ENCODE data around the gene ARID5A. TPM values are rescaled to one million over a fixed set of nuclear protein-coding genes. Genes with fewer than 3 reads are reported as not detected.
"Not testable (repeated sequence)": the region's sequence is repeated elsewhere in the genome, so short reads cannot be mapped to it uniquely, and the experiment has no call there.

The ARID5A gene
- total RNA-seq, 1 experiment from 2014 or later, result 9.3 TPM

DNA sequence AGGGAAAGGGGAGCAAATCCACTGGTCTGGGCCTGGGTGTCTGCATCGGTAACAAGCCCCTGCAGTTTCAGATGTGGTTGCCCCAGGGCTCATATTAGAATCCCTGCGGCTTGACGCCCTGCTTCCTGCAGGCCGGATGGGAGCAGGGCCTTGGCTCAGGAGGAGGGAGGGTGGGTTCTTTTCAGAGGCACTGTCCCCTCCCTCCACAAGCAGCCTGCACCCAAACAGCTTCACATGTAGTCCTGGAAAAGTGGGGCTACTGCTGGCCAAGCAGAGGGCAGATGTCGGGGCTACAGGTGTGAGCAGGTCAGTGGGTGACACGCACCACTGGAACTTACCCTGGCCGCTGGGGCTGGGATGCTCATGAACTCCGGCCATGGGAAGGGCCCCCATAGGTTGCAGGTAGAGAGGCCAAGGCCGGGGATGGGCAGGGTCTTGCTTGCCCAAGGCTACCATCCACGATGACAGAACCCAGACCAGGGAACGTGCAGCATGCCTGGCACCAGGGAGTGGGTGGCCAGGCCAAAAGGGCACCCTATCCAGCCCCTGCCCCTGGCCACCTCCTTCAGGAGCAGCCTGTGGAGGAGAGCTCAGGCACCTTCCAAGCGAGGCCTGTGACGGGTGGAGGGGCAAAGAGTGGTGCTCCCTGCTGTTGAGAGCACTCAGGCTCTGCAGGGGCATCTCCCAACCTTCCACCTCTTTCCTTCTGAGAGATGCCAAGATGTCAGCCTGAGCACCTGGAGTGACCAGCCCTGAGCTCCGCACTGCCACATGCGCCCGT is 16.8 kb downstream of the ARID5A start:
- peaks cover 31% of the 10 kb centered on the region for H3K4me1 Mint-ChIP-seq (ENCODE audit: low read depth, unreplicated experiment)
- no peaks in the 10 kb centered on the region for H3K27me3 Mint-ChIP-seq (ENCODE audit: unreplicated experiment)
- CTCF ChIA-PET, result interaction anchor here (1.0 kb wide), 1 partner anchor 209 kb away, joined by 3 read pairs; no protein-coding TSS in a partner anchor
- no peak for DNase-seq
- BruUV-seq (replicated peaks), result no TSS peak
- H3K27ac Mint-ChIP-seq (ENCODE audit: unreplicated experiment), result no peak overlapping the region
- TF ChIP-seq, protein P1, sequence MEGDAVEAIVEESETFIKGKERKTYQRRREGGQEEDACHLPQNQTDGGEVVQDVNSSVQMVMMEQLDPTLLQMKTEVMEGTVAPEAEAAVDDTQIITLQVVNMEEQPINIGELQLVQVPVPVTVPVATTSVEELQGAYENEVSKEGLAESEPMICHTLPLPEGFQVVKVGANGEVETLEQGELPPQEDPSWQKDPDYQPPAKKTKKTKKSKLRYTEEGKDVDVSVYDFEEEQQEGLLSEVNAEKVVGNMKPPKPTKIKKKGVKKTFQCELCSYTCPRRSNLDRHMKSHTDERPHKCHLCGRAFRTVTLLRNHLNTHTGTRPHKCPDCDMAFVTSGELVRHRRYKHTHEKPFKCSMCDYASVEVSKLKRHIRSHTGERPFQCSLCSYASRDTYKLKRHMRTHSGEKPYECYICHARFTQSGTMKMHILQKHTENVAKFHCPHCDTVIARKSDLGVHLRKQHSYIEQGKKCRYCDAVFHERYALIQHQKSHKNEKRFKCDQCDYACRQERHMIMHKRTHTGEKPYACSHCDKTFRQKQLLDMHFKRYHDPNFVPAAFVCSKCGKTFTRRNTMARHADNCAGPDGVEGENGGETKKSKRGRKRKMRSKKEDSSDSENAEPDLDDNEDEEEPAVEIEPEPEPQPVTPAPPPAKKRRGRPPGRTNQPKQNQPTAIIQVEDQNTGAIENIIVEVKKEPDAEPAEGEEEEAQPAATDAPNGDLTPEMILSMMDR (IDR thresholded peaks at IDR 0.05; ENCODE audit: unreplicated experiment), result no peak
- H3K36me3 Mint-ChIP-seq (ENCODE audit: insufficient read depth, unreplicated experiment), result peaks cover 36% of the 10 kb centered on the region
- intact Hi-C loops (cut with micrococcal nuclease; ENCODE audit: unreplicated experiment), result loop anchor here (10.0 kb wide), 1 partner anchor 261 kb away; the partner anchor contains the start of gene CNNM3
- H3K9me3 Mint-ChIP-seq (ENCODE audit: low read depth, unreplicated experiment), result peaks cover 6% of the 10 kb centered on the region
- H3K4me3 Mint-ChIP-seq (ENCODE audit: low read depth, unreplicated experiment), result no peak overlapping the region

DNA sequence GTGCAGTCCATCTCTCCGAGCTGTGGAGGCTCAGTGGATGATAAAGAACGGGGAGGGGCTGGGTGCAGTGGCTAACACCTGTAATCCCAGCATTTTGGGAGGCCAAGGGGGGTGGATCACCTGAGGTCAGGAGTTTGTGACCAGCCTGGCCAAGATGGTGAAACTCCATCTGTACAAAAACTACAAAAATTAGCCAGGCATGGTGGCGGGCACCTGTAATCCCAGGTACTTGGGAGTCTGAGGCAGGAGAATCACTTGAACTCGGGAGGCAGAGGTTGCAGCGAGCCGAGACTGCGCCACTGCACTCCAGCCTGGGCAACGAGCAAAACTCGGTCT is 17.4 kb downstream of the ARID5A start:
- not testable (repeated sequence) for H3K27me3 Mint-ChIP-seq (ENCODE audit: unreplicated experiment); H3K9me3 Mint-ChIP-seq (ENCODE audit: low read depth, unreplicated experiment); DNase-seq; H3K4me3 Mint-ChIP-seq (ENCODE audit: low read depth, unreplicated experiment); BruUV-seq (replicated peaks); H3K27ac Mint-ChIP-seq (ENCODE audit: unreplicated experiment)
- intact Hi-C loops (cut with micrococcal nuclease; ENCODE audit: unreplicated experiment), result loop anchor here (10.0 kb wide), 1 partner anchor 261 kb away; the partner anchor contains the start of gene CNNM3
- H3K36me3 Mint-ChIP-seq (ENCODE audit: insufficient read depth, unreplicated experiment), result peaks cover 36% of the 10 kb centered on the region
- H3K4me1 Mint-ChIP-seq (ENCODE audit: low read depth, unreplicated experiment), result peaks cover 34% of the 10 kb centered on the region
- CTCF ChIA-PET, result interaction anchor here (0.6 to 1.4 kb wide), 4 partner anchors 10 to 209 kb away, joined by 3 to 5 read pairs (median 3); no protein-coding TSS in a partner anchor

DNA sequence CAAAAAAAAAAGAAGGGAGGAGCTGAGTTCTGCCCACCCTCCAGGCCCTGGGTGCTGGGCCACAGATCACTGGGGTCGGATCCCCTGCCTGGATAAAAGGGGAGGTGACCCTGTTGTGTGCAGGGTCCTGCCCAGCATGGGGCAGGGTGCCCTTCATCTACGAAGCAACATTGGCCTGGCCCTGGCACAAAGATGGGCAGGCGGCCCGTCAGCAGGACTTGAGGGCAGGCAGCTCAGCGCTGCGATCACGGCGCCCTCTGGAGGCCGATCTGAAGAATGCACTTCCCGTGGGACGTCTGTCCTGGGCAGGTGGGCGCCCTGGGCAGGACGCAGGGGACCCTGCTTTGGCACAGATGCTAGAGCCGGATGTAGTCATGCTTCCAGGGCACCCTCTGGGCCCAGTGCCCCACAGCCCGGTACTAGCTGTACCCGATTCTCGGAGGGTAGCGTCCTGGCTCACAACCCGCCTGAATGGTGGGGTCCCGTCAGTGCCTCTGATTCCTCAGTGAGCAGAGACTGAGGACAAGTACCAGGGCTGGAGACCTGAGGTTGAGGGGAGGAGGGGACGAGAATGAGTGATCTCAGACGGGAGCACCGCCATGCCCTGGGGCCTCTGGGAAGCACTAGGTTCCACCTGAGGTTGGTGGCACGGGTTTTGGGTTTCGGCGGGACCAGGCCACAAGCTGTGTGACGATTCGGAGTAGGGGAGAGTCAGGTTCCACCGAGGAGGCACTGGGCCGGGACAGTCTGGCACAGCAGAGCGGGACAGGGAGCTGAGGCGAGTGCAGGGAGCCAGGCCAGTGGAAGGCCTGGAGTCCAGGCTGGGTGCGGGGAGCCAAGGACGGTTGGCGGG is 18.0 kb downstream of the ARID5A start:
- intact Hi-C loops (cut with micrococcal nuclease; ENCODE audit: unreplicated experiment), result loop anchor here (10.0 kb wide), 1 partner anchor 260 kb away; the partner anchor contains the start of gene CNNM3
- H3K4me3 Mint-ChIP-seq (ENCODE audit: low read depth, unreplicated experiment), result no peak overlapping the region
- CTCF ChIA-PET, result interaction anchor here (0.6 to 1.4 kb wide), 6 partner anchors 10 to 214 kb away, joined by 3 to 5 read pairs (median 3); no protein-coding TSS in a partner anchor
- BruUV-seq (replicated peaks), result no TSS peak
- peak; percentile 49 for DNase-seq
- TF ChIP-seq, protein P1 (IDR thresholded peaks at IDR 0.05; ENCODE audit: unreplicated experiment), result peak; percentile 78
- H3K27ac Mint-ChIP-seq (ENCODE audit: unreplicated experiment), result peak overlapping the region; percentile 82
- H3K4me1 Mint-ChIP-seq (ENCODE audit: low read depth, unreplicated experiment), result peaks cover 34% of the 10 kb centered on the region
- H3K9me3 Mint-ChIP-seq (ENCODE audit: low read depth, unreplicated experiment), result peaks cover 7% of the 10 kb centered on the region
- peaks cover 36% of the 10 kb centered on the region for H3K36me3 Mint-ChIP-seq (ENCODE audit: insufficient read depth, unreplicated experiment)
- H3K27me3 Mint-ChIP-seq (ENCODE audit: unreplicated experiment), result no peaks in the 10 kb centered on the region

GRCh38 chr2:96555146-96555610 is 18.6 kb downstream of the ARID5A start:
- Mint-ChIP-seq H3K36me3 (ENCODE audit: insufficient read depth, unreplicated experiment) (peaks cover 35% of the 10 kb centered on the region), H3K4me3 (ENCODE audit: low read depth, unreplicated experiment) (no peak overlapping the region), H3K27ac (ENCODE audit: unreplicated experiment) (peak overlapping the region; percentile 82), H3K9me3 (ENCODE audit: low read depth, unreplicated experiment) (peaks cover 7% of the 10 kb centered on the region), H3K4me1 (ENCODE audit: low read depth, unreplicated experiment) (peaks cover 34% of the 10 kb centered on the region), H3K27me3 (ENCODE audit: unreplicated experiment) (no peaks in the 10 kb centered on the region)
- TF ChIP-seq, protein P1 (IDR thresholded peaks at IDR 0.05; ENCODE audit: unreplicated experiment), result no peak
- CTCF ChIA-PET, result interaction anchor here (1.4 kb wide), 1 partner anchor 24 kb away, joined by 5 read pairs; no protein-coding TSS in a partner anchor
- DNase-seq, result no peak
- no TSS peak for BruUV-seq (replicated peaks)
- intact Hi-C loops (cut with micrococcal nuclease; ENCODE audit: unreplicated experiment), result loop anchor here (10.0 kb wide), 1 partner anchor 260 kb away; the partner anchor contains the start of gene CNNM3

Measured in Calu3 (cell line).